Upper lobe of left lung (tissue), 6 donors: Measurements from ENCODE around the gene IGSF3. TPM values are rescaled to one million over a fixed set of nuclear protein-coding genes. Genes with fewer than 3 reads are reported as not detected.
A peak's percentile ranks its signal among the peaks of the same experiment; 100 is the strongest.

Experiments used
- ATAC-seq, 2 donors: fragments of 200-7000 bp; cut with Tn5 transposase; one replicate each; pipeline ENCODE4 v1.9.1; 2022; ENCODE audit warnings: mild to moderate bottlenecking in 2 of 2, moderate library complexity in 2 of 2; ENCODE audit not compliant: low FRiP score in 2 of 2
- DNase-seq, 2 donors: peaks; one replicate each; pipeline ENCODE4 v3.0.0-alpha.2; 2019 to 2020
- H3K27ac ChIP-seq, 4 donors: fragments of 200-600 bp; sonication (generic); one replicate each; pipeline ENCODE4 v1.5.1; 2016 to 2019
- H3K27me3 ChIP-seq, 4 donors: fragments of 200-600 bp; sonication (generic); one replicate each; pipeline ENCODE4 v1.5.1; 2017 to 2019
- H3K36me3 ChIP-seq, 4 donors: fragments of 200-600 bp; sonication (generic); one replicate each; pipeline ENCODE4 v1.5.1; 2016 to 2019
- H3K4me1 ChIP-seq, 4 donors: fragments of 200-600 bp; sonication (generic); one replicate each; pipeline ENCODE4 v1.5.1; 2018 to 2019
- H3K4me3 ChIP-seq, 4 donors: fragments of 200-600 bp; sonication (generic); one replicate each; pipeline ENCODE4 v1.5.1; 2017 to 2019; ENCODE audit warnings: mild to moderate bottlenecking in 2 of 4, moderate library complexity in 1 of 4
- H3K9me3 ChIP-seq, 4 donors: fragments of 200-600 bp; sonication (generic); one replicate each; pipeline ENCODE4 v1.5.1; 2018 to 2019
- EP300 ChIP-seq, 4 donors: sonication (generic); formaldehyde crosslinking; IDR thresholded peaks; one replicate each; pipeline ENCODE4 v1.5.1; 2017; ENCODE audit warnings: antibody characterized with exemption in 4 of 4, control low read depth in 2 of 4
- POLR2A ChIP-seq, 4 donors: fragments of 450-650 bp; IDR thresholded peaks; one replicate each; pipeline ENCODE4 v1.5.1; 2016 to 2017; ENCODE audit warnings: antibody characterized with exemption in 4 of 4, mild to moderate bottlenecking in 2 of 4
- POLR2AphosphoS5 ChIP-seq, 2 donors: sonication (generic); formaldehyde crosslinking; IDR thresholded peaks; one replicate each; pipeline ENCODE4 v1.5.1; 2017; ENCODE audit warnings: antibody characterized with exemption in 2 of 2
- WGBS, 2 donors: methylation state at CpG; one replicate each; pipeline ENCODE4 v1.1.5; 2017 to 2018; 5-methylcytosine and 5-hydroxymethylcytosine counted together
- total RNA-seq, 6 donors: library from RNA; depleted of rRNA in 4 of 6; stranded (reverse); fragments of >200 nt in 4 of 6; gene quantifications; one replicate each; pipeline versions ENCODE4 v1.1.0 to v1.2.1, GENCODE V29; 2016 to 2021
- TF ChIP-seq, protein P1 (sequence below), 6 experiments: fragments of 450-650 bp in 4 of 6; fragments of 200-600 bp in 2 of 6; sonication (generic) in 2 of 6; IDR thresholded peaks; one replicate each; pipeline ENCODE4 v1.5.1; 2016 to 2019; ENCODE audit warnings: antibody characterized with exemption in 6 of 6
- donor health status: DM: no; HTN: no; CAD: no; lungs with moderate emphysema.
- donor health status: DM: no; HTN: yes; CAD: no; lungs with severe emphysema.

Gene IGSF3
- total RNA-seq, 6 donors from 2014 or later: 15.1 to 28.3 (median 23.7) TPM

DNA sequence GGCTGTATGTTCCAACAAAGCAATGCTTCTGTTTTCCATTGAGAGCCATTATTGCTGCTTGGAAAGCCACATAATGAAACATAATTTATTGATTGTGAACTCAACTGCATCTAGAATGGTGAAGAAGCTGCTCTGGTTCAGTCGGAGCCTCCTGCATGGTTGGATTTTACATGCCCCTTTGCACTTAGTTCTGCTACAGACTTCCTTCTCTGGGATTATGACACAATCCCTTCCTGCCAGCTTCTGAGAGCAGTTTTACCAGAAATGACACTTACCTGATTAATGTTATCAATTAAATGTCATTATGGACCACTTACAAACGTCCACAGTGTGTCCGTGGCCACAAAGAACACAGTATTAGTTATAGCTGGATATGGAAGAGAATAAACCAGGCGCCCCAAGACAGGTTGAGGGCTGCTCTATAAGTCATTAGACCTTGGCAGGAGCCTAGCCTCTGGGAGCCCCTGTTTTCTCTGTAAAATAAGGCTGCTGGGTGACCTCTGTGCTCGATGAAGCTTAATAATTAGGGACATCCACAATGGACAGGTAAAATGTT lies 89.7 kb downstream of the IGSF3 start:
- no peak for DNase-seq
- no peak overlapping the region for H3K27ac ChIP-seq
- H3K4me1 ChIP-seq: peaks cover 0 to 9% (median 0%) of the 10 kb centered on the region in 4 donors
- no peaks in the 10 kb centered on the region for H3K36me3 ChIP-seq
- WGBS, 2 donors: 70 to 77% methylated on average over 5 of the region's 5 CpGs
- no peak for ATAC-seq
- TF ChIP-seq POLR2AphosphoS5 (IDR thresholded peaks at IDR 0.05) (no peak), EP300 (IDR thresholded peaks at IDR 0.05) (no peak), POLR2A (IDR thresholded peaks at IDR 0.05) (no peak)
- TF ChIP-seq, protein P1, sequence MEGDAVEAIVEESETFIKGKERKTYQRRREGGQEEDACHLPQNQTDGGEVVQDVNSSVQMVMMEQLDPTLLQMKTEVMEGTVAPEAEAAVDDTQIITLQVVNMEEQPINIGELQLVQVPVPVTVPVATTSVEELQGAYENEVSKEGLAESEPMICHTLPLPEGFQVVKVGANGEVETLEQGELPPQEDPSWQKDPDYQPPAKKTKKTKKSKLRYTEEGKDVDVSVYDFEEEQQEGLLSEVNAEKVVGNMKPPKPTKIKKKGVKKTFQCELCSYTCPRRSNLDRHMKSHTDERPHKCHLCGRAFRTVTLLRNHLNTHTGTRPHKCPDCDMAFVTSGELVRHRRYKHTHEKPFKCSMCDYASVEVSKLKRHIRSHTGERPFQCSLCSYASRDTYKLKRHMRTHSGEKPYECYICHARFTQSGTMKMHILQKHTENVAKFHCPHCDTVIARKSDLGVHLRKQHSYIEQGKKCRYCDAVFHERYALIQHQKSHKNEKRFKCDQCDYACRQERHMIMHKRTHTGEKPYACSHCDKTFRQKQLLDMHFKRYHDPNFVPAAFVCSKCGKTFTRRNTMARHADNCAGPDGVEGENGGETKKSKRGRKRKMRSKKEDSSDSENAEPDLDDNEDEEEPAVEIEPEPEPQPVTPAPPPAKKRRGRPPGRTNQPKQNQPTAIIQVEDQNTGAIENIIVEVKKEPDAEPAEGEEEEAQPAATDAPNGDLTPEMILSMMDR (IDR thresholded peaks at IDR 0.05): no peak
- H3K9me3 ChIP-seq: no peaks in the 10 kb centered on the region
- H3K4me3 ChIP-seq: no peak overlapping the region
- no peaks in the 10 kb centered on the region for H3K27me3 ChIP-seq

DNA sequence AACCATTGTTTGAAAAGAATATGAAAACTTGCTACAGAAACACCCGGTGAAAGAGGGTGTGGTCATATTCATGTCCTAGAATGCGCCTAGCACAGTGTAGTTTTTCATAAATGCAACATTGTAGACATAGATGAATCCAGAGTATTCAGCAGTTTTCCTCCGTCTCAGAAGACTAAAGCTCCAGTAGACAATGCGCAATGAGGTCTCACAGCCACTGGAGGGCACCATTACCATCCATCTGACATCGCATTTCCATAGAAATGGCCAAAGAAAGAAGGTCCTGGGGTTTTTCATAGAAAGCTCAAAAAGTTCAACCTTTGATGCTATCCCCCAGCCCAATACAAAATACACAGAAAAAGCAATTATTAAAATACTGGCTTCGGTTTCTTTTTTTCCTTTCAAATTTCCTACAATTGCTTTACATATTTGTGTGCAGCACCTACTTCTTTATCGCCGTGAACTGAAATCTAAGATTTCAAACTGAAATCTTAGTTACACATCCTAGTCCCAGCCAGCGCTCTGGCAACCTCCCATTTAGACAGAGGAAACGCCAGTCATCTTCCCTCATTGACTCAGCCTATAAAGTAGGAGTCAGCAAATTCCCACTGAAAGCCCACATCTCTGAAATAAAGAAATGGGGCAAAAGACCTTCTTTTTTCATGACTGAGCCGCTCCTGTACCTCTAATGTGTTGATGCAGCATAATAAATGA lies 92.8 kb downstream of the IGSF3 start:
- DNase-seq (peak in 1 of 2 donors; percentile 64), ATAC-seq (peak in 1 of 2 donors; percentile 45)
- 30% methylated on average over 11 of the region's 11 CpGs for WGBS, 2 donors
- Histone ChIP-seq H3K4me3 (no peak overlapping the region), H3K9me3 (no peaks in the 10 kb centered on the region), H3K4me1 (peaks cover 8 to 21% (median 15%) of the 10 kb centered on the region in 4 donors), H3K27ac (no peak overlapping the region), H3K27me3 (no peaks in the 10 kb centered on the region), H3K36me3 (no peaks in the 10 kb centered on the region)
- TF ChIP-seq, protein P1 (IDR thresholded peaks at IDR 0.05): peak; percentile 76 to 86 (median 78)
- no peak for TF ChIP-seq POLR2AphosphoS5 (IDR thresholded peaks at IDR 0.05)

DNA sequence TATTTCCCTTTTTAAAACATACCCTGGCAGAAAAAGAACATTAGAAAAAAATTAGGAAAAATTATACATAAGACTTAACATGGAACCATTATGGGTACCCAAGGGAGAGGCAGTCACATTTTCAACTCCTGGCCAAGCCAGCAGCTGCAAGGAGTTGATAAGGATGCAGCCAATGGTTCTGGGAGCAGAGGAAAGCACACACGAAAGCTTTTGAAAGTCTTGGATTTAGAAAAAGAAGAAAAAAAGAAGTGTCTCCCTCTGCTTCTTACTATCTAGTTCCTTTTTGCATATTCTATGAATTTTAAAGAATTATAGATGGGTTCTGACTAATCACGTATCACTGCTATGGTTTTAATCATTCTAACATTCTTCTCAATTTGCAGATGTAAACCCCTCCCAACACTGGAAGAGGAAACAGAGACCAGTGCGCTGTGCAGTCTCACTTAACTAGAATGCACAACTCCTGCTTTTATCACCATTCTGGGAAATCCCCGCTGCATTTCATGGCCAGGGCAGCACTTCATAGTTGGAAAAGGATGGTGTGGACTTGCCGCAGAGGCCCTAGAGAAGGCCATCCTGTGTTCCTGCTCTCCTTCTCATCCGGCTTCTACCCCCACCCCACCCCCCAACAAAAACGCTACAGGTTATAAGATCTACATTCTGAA lies 94.0 kb downstream of the IGSF3 start:
- no peaks in the 10 kb centered on the region for H3K36me3 ChIP-seq
- H3K9me3 ChIP-seq: no peaks in the 10 kb centered on the region
- no peaks in the 10 kb centered on the region for H3K27me3 ChIP-seq
- no peak overlapping the region for H3K4me3 ChIP-seq
- 81 to 84% methylated on average over 7 of the region's 7 CpGs for WGBS, 2 donors
- ATAC-seq (no peak), DNase-seq (no peak)
- TF ChIP-seq POLR2AphosphoS5 (IDR thresholded peaks at IDR 0.05) (no peak), POLR2A (IDR thresholded peaks at IDR 0.05) (no peak), EP300 (IDR thresholded peaks at IDR 0.05) (no peak)
- peaks cover 19 to 29% (median 24%) of the 10 kb centered on the region in 4 donors for H3K4me1 ChIP-seq
- H3K27ac ChIP-seq: no peak overlapping the region

DNA sequence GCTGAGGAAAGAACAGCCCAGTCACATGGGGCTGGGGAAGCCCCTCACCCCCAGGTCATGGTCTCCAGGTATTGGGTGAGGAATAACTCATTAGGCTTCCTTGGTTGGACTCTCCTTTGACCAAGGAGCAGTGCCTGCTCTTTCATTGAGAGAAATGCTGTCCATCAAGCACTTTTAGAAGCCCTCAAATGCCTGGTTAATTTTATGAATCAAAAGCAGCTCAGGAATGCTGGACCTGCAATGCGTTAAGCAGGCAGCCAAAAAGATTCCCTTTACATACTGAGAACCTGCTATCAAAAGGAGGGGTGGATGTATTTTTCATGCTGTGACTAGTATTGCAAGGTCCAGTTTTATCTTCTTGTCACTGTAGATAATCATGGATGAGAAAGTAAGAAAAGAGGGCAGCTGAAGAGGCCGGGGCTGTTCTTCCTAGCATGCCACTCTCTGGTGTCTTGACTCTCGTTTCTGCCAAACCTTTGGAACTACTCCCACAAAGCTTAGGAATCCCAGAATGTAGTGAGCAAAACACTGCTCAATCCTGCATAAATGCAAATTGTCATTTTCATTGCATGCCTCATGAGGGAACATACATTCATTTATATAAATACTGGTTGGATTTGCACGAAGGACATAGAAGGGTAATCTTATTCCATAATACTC lies 94.6 kb downstream of the IGSF3 start:
- Histone ChIP-seq H3K27me3 (no peaks in the 10 kb centered on the region), H3K9me3 (no peaks in the 10 kb centered on the region), H3K4me1 (peaks cover 21 to 35% (median 26%) of the 10 kb centered on the region in 4 donors), H3K36me3 (no peaks in the 10 kb centered on the region), H3K27ac (no peak overlapping the region), H3K4me3 (no peak overlapping the region)
- 81 to 91% methylated on average over 4 of the region's 4 CpGs for WGBS, 2 donors
- TF ChIP-seq EP300 (IDR thresholded peaks at IDR 0.05) (no peak), POLR2A (IDR thresholded peaks at IDR 0.05) (no peak), POLR2AphosphoS5 (IDR thresholded peaks at IDR 0.05) (no peak)
- TF ChIP-seq, protein P1 (IDR thresholded peaks at IDR 0.05): no peak
- DNase-seq (no peak), ATAC-seq (no peak)

DNA sequence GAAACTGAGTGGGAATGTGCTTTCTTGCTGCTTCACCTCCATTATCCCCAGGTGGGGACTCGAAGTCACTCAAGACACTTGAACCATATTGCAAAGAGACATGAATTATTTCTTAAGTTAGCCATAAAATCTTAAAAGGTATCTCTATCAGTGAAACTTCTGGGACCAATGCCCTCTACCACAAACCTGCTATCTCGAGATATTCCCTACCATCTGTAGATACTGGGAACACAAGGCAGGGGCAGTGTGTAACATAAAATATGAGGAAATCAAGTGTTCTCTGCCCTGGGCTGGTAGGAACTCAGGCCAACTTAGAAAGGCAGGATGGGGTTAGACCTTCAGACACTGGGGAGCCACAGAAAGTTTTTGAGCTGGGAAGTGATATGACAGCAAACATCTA lies 95.4 kb downstream of the IGSF3 start:
- H3K36me3 ChIP-seq: no peaks in the 10 kb centered on the region
- peaks cover 21 to 41% (median 30%) of the 10 kb centered on the region in 4 donors for H3K4me1 ChIP-seq
- TF ChIP-seq POLR2AphosphoS5 (IDR thresholded peaks at IDR 0.05) (no peak), EP300 (IDR thresholded peaks at IDR 0.05) (no peak), POLR2A (IDR thresholded peaks at IDR 0.05) (no peak)
- WGBS, 2 donors: 81 to 82% methylated on average over 2 of the region's 2 CpGs
- H3K27me3 ChIP-seq: no peaks in the 10 kb centered on the region
- ATAC-seq: no peak
- no peaks in the 10 kb centered on the region for H3K9me3 ChIP-seq
- peak overlapping the region in 2 of 4 donors; percentile 100 for H3K27ac ChIP-seq
- H3K4me3 ChIP-seq: no peak overlapping the region
- no peak for DNase-seq
